HG02642 (cell line): ENCODE results near the gene DENND6B.
"Not testable (repeated sequence)": the region's sequence is repeated elsewhere in the genome, so short reads cannot be mapped to it uniquely, and the experiment has no call there.

ENCODE experiments used
- ATAC-seq: cut with Tn5 transposase; IDR thresholded peaks from one replicate; pipeline ENCODE4 v1.9.1; 2021; ENCODE audit warnings: mild to moderate bottlenecking; ENCODE audit not compliant: unreplicated experiment, poor library complexity

Gene DENND6B

DNA sequence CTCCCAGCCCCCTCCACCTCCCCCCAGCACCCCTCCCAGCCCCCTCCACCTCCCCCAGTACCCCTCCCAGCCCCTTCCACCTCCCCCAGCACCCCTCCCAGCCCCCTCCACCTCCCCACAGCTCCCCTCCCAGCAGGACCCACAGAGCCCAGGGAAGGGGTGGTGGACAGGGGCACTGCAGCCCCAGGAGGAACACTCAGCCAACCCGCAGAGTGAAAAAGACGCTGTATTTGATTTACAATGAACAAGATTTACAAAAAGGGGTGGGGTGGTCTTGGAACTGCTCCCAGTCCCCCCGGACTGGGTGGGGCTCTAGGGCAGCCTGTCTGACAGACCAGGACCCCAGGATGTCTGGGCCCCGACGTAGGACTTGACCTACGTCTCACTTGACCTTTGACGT is 52.0 kb downstream of the DENND6B start:
- ATAC-seq: no peak

DNA sequence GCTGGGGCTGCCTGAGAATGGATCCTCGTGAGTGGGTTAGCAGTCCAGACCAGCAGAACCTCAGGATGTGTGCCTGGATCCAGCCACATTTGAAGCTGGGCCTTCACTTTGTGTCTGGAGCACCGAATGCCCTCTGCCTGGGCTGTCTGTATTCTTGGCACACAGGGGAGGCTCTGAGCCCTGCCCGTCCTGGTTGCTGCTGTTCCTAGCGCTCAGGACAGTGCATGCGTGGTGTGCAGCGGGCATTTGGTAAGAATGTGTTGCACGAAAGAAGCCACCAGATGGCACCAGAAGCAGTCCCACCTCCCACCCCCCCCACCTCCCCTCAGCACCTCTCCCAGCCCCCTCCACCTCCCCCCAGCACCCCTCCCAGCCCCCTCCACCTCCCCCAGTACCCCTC is 52.5 kb downstream of the DENND6B start:
- no peak for ATAC-seq

DNA sequence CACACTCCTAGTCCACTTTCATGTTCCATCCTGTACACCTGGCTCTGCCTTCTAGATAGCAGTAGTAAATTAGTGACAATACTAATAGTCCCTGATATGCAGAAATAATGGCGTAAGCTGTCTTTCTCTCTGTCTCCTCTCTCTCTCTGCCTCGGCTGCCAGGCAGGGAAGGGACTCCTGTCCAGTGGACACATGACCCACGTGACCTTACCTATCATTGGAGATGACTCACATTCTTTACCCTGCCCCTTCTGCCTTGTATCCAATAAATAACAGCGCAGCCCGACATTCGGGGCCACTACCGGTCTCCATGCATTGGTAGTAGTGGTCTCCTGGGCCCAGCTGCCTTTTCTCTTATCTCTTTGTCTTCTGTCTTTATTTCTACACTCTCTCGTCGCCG is 53.0 kb downstream of the DENND6B start:
- ATAC-seq: not testable (repeated sequence)

DNA sequence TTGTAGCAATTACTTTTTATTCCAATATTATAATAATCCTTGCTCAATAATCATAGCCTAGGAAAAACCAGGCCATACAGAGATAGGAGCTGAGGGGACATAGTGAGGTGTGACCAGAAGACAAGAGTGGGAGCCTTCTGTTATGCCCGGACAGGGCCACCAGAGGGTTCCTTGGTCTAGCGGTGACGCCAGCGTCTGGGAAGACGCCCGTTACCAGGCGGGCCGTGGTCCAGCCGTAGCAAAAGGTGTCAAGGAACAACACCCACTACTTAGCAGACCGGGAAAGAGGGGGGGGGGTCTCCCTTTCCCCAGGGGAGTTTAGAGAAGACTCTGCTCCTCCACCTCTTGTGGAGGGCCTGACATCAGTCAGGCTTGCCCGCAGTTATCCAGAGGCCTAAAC is 53.5 kb downstream of the DENND6B start:
- not testable (repeated sequence) for ATAC-seq

DNA sequence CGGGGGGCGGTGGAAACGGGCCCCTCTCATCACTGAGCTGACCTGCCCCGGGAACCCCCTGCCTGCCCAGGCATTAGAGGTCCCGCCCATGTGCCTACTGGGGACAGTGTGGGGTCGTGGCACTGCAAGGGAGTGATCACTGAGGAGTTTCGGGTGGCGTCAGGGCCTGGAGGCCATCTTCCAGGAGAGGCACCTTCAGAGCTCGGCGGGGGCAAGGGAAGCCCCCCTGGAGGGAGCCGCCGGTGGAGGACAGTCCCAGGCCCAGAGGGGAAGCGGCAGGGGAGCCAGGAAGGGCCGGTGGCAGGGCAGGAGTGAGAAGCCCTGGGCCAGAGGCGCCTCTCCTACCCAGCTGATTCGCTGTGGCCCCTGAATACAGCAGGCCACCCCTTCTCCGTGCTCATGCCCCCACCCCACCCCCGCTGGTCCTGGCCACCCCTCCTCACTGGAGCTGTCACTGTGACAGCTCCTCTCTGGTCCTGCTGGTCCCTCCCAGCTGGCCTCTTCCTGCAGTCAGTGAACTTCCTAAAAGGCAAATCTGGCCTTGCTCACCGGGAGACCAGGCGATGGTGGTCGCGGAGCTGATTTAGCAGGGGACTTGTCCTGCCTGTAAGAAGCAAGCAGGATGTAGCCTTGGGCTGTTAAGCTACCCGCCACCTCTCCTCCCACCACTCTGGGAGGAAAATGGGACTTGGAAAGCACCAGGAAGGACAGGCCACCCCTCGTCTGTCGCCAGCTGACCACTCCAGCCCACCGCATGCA is 54.6 kb downstream of the DENND6B start:
- ATAC-seq: no peak

DNA sequence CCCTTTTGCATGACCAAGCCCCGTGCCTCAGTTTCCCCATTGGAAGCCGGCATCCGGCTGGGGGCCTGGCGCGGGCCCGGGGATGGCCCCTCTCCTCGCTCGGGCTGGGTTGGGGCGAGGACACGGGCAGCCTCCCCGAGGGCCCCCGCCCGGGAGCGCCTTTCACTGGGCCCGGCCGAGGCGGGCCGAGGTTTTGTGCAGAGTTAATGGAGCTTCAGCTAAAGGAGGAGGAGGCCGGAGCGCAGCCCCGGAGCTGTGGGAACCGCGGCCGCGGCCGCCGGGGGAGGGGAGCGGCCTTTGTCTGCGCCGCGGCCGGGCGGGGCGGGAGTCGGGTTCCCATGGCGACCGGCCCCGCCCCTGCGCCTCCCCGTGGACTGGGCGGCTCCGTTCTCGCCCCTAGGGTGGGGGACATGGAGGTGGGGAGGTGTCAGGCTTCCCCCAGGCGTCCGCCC is 55.3 kb downstream of the DENND6B start:
- ATAC-seq: no peak

DNA sequence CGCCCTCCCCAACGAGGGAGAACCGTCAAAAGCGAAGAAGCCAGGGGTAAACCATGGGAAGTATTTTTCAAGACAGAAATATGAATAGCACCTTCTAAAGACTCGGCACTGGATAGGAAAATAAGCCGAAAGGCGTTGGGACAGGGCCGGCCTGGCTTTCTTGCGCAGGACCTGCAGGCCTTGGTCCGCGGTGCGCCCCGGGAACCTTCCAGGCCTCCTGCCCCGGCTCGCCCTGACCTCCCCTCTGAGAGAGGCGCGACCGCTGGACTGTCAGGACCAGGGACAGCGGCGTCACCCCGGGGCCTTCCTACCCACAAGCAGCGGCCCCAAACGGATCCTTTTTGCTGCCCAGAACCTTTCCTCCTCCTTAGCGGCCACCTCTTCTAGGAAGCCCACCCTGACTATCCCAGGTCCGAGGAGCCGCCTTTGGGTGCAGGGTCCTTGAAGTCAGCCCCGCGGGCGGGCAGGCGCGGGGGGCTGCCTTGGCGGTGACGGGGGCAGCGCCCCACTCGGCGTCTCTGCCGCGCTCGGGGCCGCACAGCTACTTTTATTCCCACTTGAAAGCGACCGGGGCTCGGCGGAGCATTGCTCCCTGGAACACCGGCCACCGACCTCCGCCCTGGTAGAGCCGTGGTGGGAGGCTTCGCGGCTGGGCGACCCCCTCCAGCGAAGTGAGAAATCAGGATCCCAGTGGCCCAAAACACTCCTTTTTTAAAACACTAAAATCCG is 56.0 kb downstream of the DENND6B start:
- peak; percentile 16 for ATAC-seq

DNA sequence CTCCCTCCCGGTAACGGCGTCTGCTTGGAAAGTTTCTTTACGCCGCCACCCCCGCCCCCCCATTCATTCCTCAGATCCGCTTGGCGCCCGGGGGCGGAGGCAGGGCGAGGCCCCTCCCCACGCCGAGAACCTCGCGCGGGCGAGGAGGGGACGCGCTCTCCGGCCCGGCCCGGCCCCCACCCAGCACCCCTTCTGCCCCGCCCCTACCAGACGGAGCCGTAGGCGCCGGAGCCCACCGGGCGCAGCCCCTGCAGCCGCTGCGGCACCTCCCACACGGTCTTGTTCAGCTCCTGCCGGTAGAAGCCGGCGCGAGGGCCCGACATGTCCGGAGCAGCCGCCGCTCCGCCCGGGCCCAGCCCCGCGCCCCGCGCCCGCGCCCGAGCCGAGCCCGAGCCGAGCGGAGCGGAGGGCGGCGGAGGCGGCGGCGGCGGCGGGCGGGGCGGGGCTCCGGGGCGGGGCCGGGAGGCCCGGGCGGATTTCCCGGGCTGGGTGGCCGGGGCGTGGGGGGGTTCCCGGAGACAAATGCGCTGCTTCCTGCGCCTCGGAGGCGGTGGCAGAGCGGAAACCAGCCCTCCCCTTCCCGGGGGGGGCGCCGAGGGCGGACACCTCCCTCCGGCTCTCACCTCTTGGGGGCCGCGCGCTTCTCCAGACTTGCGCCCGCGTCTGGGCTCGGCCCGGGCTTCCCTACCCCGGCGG is 56.7 kb downstream of the DENND6B start, which contains the start of gene MAPK11:
TSS of gene MAPK11 (minus strand) at position 411 of the 696 bp plus-strand sequence. CDS start at position 323, 88 bp downstream.
- ATAC-seq: peak; percentile 42

DNA sequence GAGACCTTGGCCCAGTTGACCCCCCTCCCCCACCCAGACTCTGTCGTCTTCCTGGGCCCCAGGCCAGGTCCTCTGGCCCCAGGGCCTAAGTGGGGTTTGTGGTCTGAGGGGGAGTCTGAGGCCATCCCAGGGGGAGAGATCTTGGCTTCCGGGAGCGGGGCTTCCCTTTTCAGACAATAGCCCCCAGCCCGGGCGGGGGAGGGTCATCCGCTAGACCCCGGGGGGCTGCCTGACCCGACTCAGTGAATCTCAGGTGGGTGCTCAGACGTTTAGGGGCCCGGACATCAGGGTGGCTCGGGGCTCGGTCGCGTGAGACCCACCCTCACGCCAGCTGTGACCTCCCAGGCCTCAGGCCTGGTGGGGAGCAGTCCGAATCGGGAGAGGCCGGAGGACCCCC is 57.2 kb downstream of the DENND6B start:
- ATAC-seq: no peak

DNA sequence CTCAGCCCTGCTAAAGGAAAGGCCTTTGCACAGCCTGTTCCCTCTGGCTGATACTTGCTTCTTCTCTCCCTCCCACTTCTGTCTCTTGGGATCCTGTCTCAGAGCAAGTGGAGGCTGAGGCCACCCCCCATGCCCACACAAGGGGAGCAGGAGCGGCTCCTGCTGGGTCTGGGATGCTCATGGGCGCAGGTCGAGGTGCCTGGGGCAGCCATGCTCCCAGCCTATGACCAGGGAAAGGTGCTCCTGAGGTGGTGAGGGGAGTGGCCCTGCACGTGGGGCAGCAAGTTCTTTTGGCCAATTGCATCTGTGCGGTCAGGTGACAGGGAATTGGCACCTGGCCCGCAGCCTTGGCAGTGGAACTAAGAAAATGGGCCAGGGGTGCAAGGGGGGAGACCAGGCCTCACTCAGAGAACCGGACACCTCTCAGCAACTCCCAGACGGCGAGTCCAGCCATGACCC is 58.1 kb downstream of the DENND6B start:
- ATAC-seq: no peak

DNA sequence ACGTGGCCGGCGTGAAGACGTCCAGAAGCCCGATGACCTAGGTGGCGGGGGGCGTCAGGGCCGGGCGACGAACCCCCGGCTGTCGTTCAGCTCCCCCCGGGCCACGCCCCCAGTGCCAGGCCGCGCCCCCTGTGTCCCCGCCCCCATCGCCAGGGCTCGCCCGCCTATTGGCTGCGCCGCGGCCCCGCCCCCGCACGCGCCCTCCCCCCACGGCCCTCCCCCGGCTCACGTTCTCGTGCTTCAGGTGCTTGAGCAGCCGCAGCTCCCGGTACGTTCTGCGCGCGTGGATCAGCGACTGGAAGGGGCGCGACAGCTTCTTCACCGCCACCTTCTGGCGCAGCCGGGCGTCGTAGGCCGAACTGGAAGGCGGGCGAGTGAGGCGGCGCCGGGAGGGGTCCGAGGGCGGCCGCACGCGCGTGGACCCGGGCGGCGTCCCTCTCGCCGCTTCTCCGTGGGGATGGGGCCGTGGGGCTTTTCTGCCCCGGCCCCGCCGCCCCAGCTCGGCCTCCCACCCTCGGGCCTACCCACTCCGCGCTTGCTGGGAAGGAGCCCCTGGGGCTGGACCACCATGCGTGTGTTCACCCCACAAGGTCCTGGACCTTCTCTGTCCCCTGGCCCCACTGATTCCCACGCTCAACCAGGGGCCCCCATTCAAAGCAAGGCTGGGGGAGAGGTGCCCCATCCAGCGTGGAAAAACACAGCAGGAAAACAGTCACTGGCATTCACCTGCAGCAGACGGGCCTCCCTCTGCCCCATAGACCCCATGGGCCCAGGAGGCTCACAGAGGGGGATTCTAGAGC is 59.0 kb downstream of the DENND6B start:
- no peak for ATAC-seq

DNA sequence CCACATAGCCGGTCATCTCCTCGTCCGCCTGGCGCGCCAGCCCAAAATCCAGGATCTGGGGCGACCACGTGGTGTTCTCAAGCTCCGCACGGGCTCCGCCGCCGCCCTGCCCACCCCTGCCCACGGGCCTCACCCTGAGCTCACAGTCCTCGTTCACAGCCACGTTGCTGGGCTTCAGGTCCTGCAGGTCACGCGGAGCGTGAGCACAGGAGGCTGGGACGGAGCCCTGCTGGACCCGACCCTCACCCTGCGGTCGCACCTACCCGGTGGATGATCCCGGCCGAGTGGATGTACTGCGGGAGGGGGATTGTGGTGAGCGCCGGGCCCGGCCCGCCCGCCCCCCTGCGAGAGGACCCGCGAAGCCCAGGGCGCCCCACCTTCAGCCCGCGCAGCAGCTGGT is 59.8 kb downstream of the DENND6B start:
- no peak for ATAC-seq

DNA sequence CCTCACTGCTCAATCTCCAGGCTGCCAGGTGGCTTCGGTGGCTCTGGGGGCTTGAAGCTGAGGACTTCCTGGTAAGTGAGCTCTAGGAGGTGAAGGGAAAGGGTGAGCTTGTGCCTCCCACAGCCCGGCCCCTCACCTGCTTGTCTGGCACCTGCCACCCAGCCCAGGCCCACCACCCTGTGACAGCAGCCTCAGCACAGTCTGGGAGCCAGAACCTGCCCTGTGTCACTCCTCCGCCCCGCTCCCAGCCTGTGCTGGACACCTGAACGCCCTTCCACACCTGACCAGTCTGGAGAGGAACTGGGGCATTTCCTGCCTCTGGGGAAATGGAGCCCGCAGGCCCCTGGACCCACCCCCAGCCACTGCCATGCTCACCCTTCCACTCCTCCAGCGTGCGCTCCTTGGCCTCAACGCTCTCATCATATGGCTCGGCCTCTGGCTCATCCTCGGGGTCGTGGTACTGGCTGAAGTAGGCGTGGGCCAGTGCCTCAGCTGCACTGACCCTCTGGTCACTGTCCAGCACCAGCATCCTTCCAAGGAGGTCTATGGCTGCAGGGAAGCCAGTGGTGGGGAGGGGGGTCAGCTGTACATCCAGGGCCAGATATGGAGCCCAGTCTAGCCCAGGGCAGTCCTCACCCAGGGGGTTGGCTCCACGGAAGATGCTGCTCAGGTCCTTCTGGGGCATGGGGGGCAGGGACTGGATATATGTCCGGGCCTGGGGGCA is 61.7 kb downstream of the DENND6B start:
- ATAC-seq: no peak

DNA sequence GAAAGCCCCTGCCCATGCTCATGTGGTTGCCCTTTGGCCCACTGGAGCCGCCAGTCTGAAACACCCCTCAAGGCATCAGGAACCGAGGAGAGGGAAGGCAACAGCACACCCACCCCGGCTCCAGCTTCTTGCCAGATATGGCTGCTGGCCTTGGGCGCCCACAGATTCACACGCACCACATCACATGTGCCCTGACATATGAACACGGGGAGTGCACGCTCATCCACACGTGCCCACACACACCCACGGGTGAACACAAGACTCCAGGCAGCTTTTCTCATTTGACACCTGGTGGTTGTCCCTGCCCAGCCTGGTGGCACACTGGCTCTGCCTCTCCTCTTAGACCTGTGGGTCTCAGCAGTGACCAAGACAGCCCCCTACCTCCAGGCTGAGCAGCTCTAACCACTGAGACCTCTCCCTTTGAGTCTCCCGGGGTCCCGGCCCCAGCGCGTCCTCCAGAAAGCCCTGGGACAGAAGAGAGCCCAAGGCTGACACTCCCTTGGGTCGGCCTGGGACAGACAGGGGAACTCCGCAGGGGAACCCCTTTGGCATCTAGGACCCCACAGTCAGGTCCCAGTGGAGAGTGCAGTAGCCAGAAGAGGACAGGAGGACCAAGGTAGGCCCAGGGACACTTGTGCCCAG is 62.6 kb downstream of the DENND6B start:
- ATAC-seq: no peak

DNA sequence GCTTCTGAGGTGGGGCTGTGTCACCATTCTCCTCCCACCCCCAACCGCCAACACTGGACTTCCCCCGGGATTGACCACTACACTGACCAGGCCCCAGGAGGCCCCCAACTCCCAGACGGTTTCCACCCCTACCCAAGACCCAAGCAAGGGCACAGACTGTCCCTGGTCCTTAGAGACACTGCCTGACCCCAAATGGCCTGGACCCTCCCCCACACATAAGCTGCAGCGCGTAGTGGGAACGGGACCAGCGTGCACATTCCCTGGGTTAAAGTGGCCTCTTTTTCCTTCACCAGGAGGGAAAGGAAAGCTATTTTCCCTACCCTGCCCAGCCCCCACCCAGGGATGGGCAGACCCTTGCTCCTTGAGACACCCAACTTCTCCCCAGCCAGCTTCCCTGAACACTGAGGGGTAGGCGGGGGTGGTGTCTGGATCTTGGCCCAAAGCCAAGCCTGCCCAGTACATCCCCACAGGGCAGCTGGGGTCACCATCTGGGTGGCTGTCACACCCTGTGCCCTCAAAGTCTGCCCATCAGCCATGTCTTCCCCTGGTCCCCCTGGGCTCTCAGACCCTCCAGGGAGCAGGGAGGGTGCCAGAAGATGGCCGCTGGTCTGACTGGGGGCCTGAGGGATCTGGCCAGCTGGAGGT is 63.7 kb downstream of the DENND6B start:
- no peak for ATAC-seq

DNA sequence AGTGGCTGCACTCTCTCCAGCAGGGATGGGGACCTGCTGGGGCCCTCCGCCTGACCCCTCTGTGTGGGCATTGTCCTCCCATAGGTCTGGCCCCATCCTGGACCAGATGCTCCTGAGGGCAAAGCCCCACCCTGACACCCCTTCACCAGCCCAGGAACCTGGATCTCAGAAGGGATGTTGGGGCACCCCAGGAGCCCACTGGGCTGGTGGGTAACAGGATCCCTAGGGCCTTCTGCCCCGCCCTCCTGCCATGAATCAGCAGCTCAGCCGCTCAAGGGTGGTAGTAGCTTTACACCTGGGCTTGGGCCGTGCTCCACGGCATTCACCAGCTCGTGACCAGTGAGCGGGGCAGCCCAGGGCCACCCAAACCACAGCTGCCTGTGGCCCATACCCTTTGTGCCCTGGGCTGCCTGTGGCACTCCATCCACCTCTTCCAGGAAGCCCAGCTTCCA is 64.3 kb downstream of the DENND6B start:
- no peak for ATAC-seq

DNA sequence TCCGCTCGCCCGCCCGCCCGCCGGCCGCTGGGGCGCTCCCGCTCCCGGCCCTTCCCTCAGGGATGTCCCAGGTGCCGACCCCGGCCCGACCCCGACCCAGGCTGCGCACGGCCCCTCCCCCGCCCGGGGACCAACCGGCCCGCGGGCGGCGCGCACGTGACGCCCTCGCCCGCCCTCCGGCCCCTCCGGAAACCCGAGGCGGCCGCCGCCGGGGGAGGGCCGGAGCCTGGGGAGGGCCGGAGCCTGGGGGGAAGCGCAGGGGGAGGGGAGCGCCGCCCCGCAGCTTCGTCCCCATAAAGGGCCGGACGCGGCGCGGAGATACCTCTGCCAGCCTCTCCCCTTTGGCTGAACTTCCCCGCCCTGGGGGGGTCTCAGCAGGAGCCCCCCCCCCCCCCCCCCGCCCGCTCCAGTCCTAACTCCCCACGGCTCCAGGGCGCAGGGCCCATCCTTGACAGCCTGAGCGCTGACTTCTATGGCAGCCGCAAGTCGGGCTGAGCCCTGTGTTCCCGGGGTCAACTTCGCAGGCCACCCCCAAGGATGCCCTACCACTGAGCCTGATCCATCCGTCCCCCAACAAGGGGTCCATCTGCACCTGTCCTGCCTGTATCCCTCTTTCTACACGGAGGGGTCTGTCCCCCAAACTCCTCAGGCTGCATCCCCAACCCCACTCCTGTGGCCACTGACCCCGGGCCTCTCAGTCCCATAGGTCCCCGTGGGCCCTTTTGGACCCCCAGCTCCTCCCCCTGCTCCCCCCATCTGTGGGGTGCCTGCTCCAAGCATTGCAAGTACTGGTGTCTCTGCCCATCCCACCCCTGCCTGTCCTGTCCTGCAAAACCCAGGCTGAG is 65.0 kb downstream of the DENND6B start, which contains the start of gene MAPK12:
TSS of gene MAPK12 (minus strand) at position 69 of the 845 bp plus-strand sequence. CDS start 174 bp downstream, outside the sequence.
- no peak for ATAC-seq
